GM12878 (cell line): ENCODE results near the gene XDH. TPM values are rescaled to one million over a fixed set of nuclear protein-coding genes. Genes with fewer than 3 reads are reported as not detected.

Experiments used
- ATAC-seq: fragments of 200-7000 bp; cut with Tn5 transposase; 3 replicates; pipeline ENCODE4 v1.9.1; 2020; ENCODE audit warnings: mild to moderate bottlenecking, moderate library complexity
- BruUV-seq: library from RNA; stranded (reverse); fragments of 400-500 nt; replicated peaks from 2 replicates; lab custom pipeline; 2021; lab: Mats Ljungman, UMichigan
- CTCF ChIA-PET: fragments of 300-600 bp; sonication (Branson Sonifier 250); formaldehyde crosslinking; extraction: SDS; loops from one replicate; lab custom pipeline; 2021; ENCODE audit warnings: inconsistent platforms; lab: Yijun Ruan, JAX
- POLR2A ChIA-PET: fragments of 350-600 bp; formaldehyde crosslinking; extraction: SDS; loops from one replicate; lab custom pipeline; 2021; ENCODE audit warnings: inconsistent platforms; lab: Charles Lee
- RAD21 ChIA-PET: fragments of 300-600 bp; sonication (Branson Sonifier 250); formaldehyde crosslinking; loops from one replicate; lab custom pipeline; 2023; ENCODE audit warnings: antibody characterized with exemption; ENCODE audit not compliant: unreplicated experiment; lab: Charles Lee
- SMC1A ChIA-PET: fragments of 300-600 bp; sonication (Branson Sonifier 250); formaldehyde crosslinking; loops from one replicate; lab custom pipeline; 2023; ENCODE audit not compliant: unreplicated experiment, uncharacterized antibody; lab: Charles Lee
- DNase-seq: peaks from one replicate; pipeline ENCODE4 v3.0.0-alpha.2; 2011; ENCODE audit warnings: low read depth, low spot score
- FAIRE-seq: peaks from 3 replicates; lab custom pipeline; 2011; peaks lifted over from hg19 to GRCh38; lab: Jason Lieb, UNC
- H2AFZ ChIP-seq: 2 replicates; pipeline ENCODE4 v1.6.0; 2011; ENCODE audit warnings: low read depth, low read length, control low read depth; ENCODE audit not compliant: control insufficient read depth
- H3K27ac ChIP-seq: 2 replicates; pipeline ENCODE4 v1.5.1; 2011; ENCODE audit warnings: control low read depth; ENCODE audit not compliant: control insufficient read depth, insufficient read depth
- H3K27me3 ChIP-seq, 2 experiments: replicated peaks in 1 of 2; 2 replicates each; pipeline versions ENCODE4 v1.6.0 to v1.6.1; 2011; ENCODE audit warnings: low read length in 1 of 2; ENCODE audit not compliant: control insufficient read depth in 2 of 2, insufficient read depth in 2 of 2
- H3K36me3 ChIP-seq, 2 experiments: 2 replicates each; pipeline ENCODE4 v1.5.1; 2011; ENCODE audit warnings: low read length in 1 of 2; ENCODE audit not compliant: control insufficient read depth in 2 of 2, insufficient read depth in 2 of 2
- H3K4me1 ChIP-seq: 2 replicates; pipeline ENCODE4 v1.6.1; 2011; ENCODE audit warnings: mild to moderate bottlenecking, low read length, moderate library complexity, mixed read lengths; ENCODE audit not compliant: control insufficient read depth, insufficient read depth
- H3K4me2 ChIP-seq: 2 replicates; pipeline ENCODE4 v1.6.0; 2011; ENCODE audit warnings: control low read depth; ENCODE audit not compliant: control insufficient read depth, insufficient read depth
- H3K4me3 ChIP-seq: fragments of 200-600 bp; sonication (generic); 2 replicates; pipeline ENCODE4 v1.5.1; 2016
- H3K79me2 ChIP-seq: 2 replicates; pipeline ENCODE4 v1.6.0; 2011; ENCODE audit warnings: low read length; ENCODE audit not compliant: control insufficient read depth, insufficient read depth
- H3K9ac ChIP-seq: 2 replicates; pipeline ENCODE4 v1.8.0; 2011; ENCODE audit warnings: low read length, control low read depth, mixed read lengths; ENCODE audit not compliant: control insufficient read depth, insufficient read depth
- H3K9me3 ChIP-seq: replicated peaks from 3 replicates; pipeline ENCODE4 v1.5.1; 2011; ENCODE audit warnings: mild to moderate bottlenecking, low read length; ENCODE audit not compliant: control insufficient read depth, insufficient read depth
- H4K20me1 ChIP-seq: 2 replicates; pipeline ENCODE4 v1.6.0; 2011; ENCODE audit not compliant: control insufficient read depth, insufficient read depth
- ATF2 ChIP-seq: IDR thresholded peaks from 2 replicates; pipeline ENCODE4 v1.6.1; 2012; ENCODE audit warnings: low read length, inconsistent platforms
- ATF7 ChIP-seq: fragments of 450-650 bp; IDR thresholded peaks from 2 replicates; pipeline ENCODE4 v1.6.1; 2016; ENCODE audit warnings: low read depth, mild to moderate bottlenecking
- EGR1 ChIP-seq, 2 experiments: IDR thresholded peaks; 1 replicate in 1 of 2; 2 replicates in 1 of 2; pipeline ENCODE4 v1.6.1; 2011 to 2012; ENCODE audit warnings: low read depth in 2 of 2, low read length in 2 of 2, borderline replicate concordance in 1 of 2, mild to moderate bottlenecking in 1 of 2, moderate library complexity in 1 of 2
- ELK1 ChIP-seq: IDR thresholded peaks from 2 replicates; pipeline ENCODE4 v1.6.1; 2012; ENCODE audit warnings: low read depth, low read length, improper control_type of control experiment
- IKZF2 ChIP-seq, 2 experiments: fragments of 450-650 bp; IDR thresholded peaks; 2 replicates each; pipeline ENCODE4 v1.6.1; 2017; ENCODE audit warnings: mild to moderate bottlenecking in 2 of 2, moderate library complexity in 2 of 2
- LARP7 ChIP-seq: fragments of 450-650 bp; IDR thresholded peaks from 2 replicates; pipeline ENCODE4 v1.6.1; 2017; ENCODE audit warnings: mild to moderate bottlenecking
- MAX ChIP-seq: IDR thresholded peaks from 2 replicates; pipeline ENCODE4 v1.6.1; 2012; ENCODE audit warnings: low read depth, low read length, improper control_type of control experiment
- MEF2A ChIP-seq: IDR thresholded peaks from 2 replicates; pipeline ENCODE4 v1.6.1; 2011; ENCODE audit warnings: low read depth, mild to moderate bottlenecking, low read length, moderate library complexity; ENCODE audit not compliant: insufficient read depth
- MTA2 ChIP-seq: fragments of 450-650 bp; IDR thresholded peaks from 2 replicates; pipeline ENCODE4 v1.6.1; 2016; ENCODE audit warnings: low read depth, mild to moderate bottlenecking, moderate library complexity
- MYB ChIP-seq: fragments of 150-350 bp; IDR thresholded peaks from 2 replicates; pipeline ENCODE4 v1.6.1; 2014; ENCODE audit warnings: mild to moderate bottlenecking, low read depth, low read length, borderline replicate concordance
- POLR2AphosphoS5 ChIP-seq: IDR thresholded peaks from 2 replicates; pipeline ENCODE4 v1.6.1; 2011; ENCODE audit warnings: mild to moderate bottlenecking, low read length, inconsistent platforms
- RELA ChIP-seq: fragments of 450-650 bp; IDR thresholded peaks from 2 replicates; pipeline ENCODE4 v1.8.0; 2014; ENCODE audit warnings: borderline replicate concordance; ENCODE audit not compliant: partially characterized antibody
- SMARCA5 ChIP-seq: fragments of 450-650 bp; IDR thresholded peaks from 2 replicates; pipeline ENCODE4 v1.6.1; 2017; ENCODE audit warnings: mild to moderate bottlenecking
- SUZ12 ChIP-seq: fragments of 200-600 bp; sonication (generic); IDR thresholded peaks from one replicate; pipeline ENCODE4 v1.6.1; 2018; ENCODE audit warnings: antibody characterized with exemption, mild to moderate bottlenecking; ENCODE audit not compliant: unreplicated experiment
- TBL1XR1 ChIP-seq: IDR thresholded peaks from 2 replicates; pipeline ENCODE4 v1.6.1; 2012; ENCODE audit warnings: low read depth, low read length, improper control_type of control experiment
- ZNF207 ChIP-seq: fragments of 450-650 bp; IDR thresholded peaks from 2 replicates; pipeline ENCODE4 v1.6.1; 2014; ENCODE audit warnings: antibody characterized with exemption, mild to moderate bottlenecking, borderline replicate concordance
- ZNF24 ChIP-seq: fragments of 450-650 bp; IDR thresholded peaks from 2 replicates; pipeline ENCODE4 v1.6.1; 2017; ENCODE audit warnings: antibody characterized with exemption, mild to moderate bottlenecking
- ZNF622 ChIP-seq: fragments of 450-650 bp; IDR thresholded peaks from 2 replicates; pipeline ENCODE4 v1.6.1; 2017; ENCODE audit warnings: mild to moderate bottlenecking, inconsistent platforms
- WGBS: methylation state at CpG from one replicate; pipeline ENCODE4 v1.1.6; 2016; ENCODE audit warnings: low lambda C conversion rate; ENCODE audit not compliant: insufficient replicate concordance, insufficient coverage; ENCODE audit errors: missing lambda C conversion rate; 5-methylcytosine and 5-hydroxymethylcytosine counted together
- in situ Hi-C: fragments of 300-500 bp; cut with MboI; formaldehyde crosslinking; loops from 9 replicates; pipeline ENCODE4 v1.14.3; 2018; ENCODE audit warnings: mixed read lengths
- intact Hi-C: fragments of 100-400 bp; cut with micrococcal nuclease; formaldehyde crosslinking; loops from one replicate; pipeline ENCODE4 v1.14.2; 2022; ENCODE audit not compliant: unreplicated experiment
- polyA plus RNA-seq, 11 experiments: library from polyadenylated mRNA; depleted of rRNA in 4 of 11; unstranded in 6 of 11; stranded (reverse) in 5 of 11; fragments of >200 nt; fragmentation: Nextera tagmentation in 4 of 11; fragmentation: Illumina TruSeq in 1 of 11; extraction: Ambion mirVana in 4 of 11; extraction: Trizol in 1 of 11; gene quantifications; 1 replicate in 1 of 11; 2 replicates in 10 of 11; pipeline versions ENCODE4 v1.2.1 to v1.2.3, GENCODE V29; 2011 to 2016; ENCODE audit warnings: inconsistent platforms in 2 of 11, missing spikeins in 2 of 11, low read depth in 1 of 11
- total RNA-seq, 4 experiments: library from RNA; depleted of rRNA in 3 of 4; stranded (reverse); fragments of >200 nt in 3 of 4; fragmentation: Illumina TruSeq in 1 of 4; extraction: Trizol in 1 of 4; gene quantifications; 2 replicates each; pipeline versions ENCODE4 v1.2.1 to v1.2.3, GENCODE V29; 2013 to 2021
- TF ChIP-seq, protein P1 (sequence below): fragments of 450-650 bp; formaldehyde crosslinking; IDR thresholded peaks from 2 replicates; pipeline ENCODE4 v1.5.0; 2022; ENCODE audit warnings: mild to moderate bottlenecking, missing genetic modification characterization

The XDH gene
- total and polyA plus RNA-seq, 10 of the 15 experiments (the other 5 are each of a cell fraction or from before 2014, with no cell fraction given): 0.01 TPM; not detected in 9

GRCh38 chr2:31430439-31431165 lies 16.1 kb upstream of the XDH start:
- H3K4me2 ChIP-seq: no peak overlapping the region
- no peaks in the 10 kb centered on the region for H3K27me3 ChIP-seq
- H2AFZ ChIP-seq: no peak overlapping the region
- TF ChIP-seq ZNF207: no peak
- no peak for TF ChIP-seq MYB
- no peak for TF ChIP-seq ATF2
- TF ChIP-seq RELA: no peak
- no peak for TF ChIP-seq ATF7
- TF ChIP-seq ZNF622: no peak
- no peak for TF ChIP-seq MAX
- no peak for TF ChIP-seq LARP7
- no peak for TF ChIP-seq EGR1 (IDR thresholded peaks at IDR 0.05; ENCODE audit: borderline replicate concordance in 1 of 2, low read depth in 2 of 2, low read length in 2 of 2)
- TF ChIP-seq SUZ12: no peak
- TF ChIP-seq MEF2A: no peak
- TF ChIP-seq TBL1XR1: no peak
- TF ChIP-seq ELK1: no peak
- TF ChIP-seq, protein P1, sequence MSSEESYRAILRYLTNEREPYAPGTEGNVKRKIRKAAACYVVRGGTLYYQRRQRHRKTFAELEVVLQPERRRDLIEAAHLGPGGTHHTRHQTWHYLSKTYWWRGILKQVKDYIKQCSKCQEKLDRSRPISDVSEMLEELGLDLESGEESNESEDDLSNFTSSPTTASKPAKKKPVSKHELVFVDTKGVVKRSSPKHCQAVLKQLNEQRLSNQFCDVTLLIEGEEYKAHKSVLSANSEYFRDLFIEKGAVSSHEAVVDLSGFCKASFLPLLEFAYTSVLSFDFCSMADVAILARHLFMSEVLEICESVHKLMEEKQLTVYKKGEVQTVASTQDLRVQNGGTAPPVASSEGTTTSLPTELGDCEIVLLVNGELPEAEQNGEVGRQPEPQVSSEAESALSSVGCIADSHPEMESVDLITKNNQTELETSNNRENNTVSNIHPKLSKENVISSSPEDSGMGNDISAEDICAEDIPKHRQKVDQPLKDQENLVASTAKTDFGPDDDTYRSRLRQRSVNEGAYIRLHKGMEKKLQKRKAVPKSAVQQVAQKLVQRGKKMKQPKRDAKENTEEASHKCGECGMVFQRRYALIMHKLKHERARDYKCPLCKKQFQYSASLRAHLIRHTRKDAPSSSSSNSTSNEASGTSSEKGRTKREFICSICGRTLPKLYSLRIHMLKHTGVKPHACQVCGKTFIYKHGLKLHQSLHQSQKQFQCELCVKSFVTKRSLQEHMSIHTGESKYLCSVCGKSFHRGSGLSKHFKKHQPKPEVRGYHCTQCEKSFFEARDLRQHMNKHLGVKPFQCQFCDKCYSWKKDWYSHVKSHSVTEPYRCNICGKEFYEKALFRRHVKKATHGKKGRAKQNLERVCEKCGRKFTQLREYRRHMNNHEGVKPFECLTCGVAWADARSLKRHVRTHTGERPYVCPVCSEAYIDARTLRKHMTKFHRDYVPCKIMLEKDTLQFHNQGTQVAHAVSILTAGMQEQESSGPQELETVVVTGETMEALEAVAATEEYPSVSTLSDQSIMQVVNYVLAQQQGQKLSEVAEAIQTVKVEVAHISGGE: no peak
- no peak for TF ChIP-seq MTA2
- no peak for TF ChIP-seq POLR2AphosphoS5
- TF ChIP-seq IKZF2 (IDR thresholded peaks at IDR 0.05): no peak
- TF ChIP-seq ZNF24: no peak
- no peak for TF ChIP-seq SMARCA5
- in situ Hi-C loops (no loop called here), intact Hi-C loops (loop anchor here (10.0 kb wide), 1 partner anchor 716 kb away; no protein-coding TSS in a partner anchor)
- DNase-seq: no peak
- no TSS peak for BruUV-seq
- H3K9ac ChIP-seq: no peak overlapping the region
- H3K27ac ChIP-seq: no peak overlapping the region
- no peaks in the 10 kb centered on the region for H3K9me3 ChIP-seq
- H4K20me1 ChIP-seq: no peaks in the 10 kb centered on the region
- H3K4me1 ChIP-seq: no peaks in the 10 kb centered on the region
- H3K79me2 ChIP-seq: no peaks in the 10 kb centered on the region
- RAD21 ChIA-PET: no interaction called here
- no peak for FAIRE-seq
- no peak for ATAC-seq
- WGBS: 49% methylated on average over 9 of the region's 9 CpGs
- H3K36me3 ChIP-seq: no peaks in the 10 kb centered on the region
- SMC1A ChIA-PET: interaction anchor here (1.2 kb wide), 1 partner anchor 23 kb away, joined by 3 read pairs; no protein-coding TSS in a partner anchor
- POLR2A ChIA-PET: no interaction called here
- CTCF ChIA-PET: no interaction called here
- H3K4me3 ChIP-seq: no peak overlapping the region
